ENCODE measurements around the gene MARVELD1.
"Not testable (repeated sequence)": the region's sequence is repeated elsewhere in the genome, so short reads cannot be mapped to it uniquely, and the experiment has no call there.

MARVELD1 gene

DNA sequence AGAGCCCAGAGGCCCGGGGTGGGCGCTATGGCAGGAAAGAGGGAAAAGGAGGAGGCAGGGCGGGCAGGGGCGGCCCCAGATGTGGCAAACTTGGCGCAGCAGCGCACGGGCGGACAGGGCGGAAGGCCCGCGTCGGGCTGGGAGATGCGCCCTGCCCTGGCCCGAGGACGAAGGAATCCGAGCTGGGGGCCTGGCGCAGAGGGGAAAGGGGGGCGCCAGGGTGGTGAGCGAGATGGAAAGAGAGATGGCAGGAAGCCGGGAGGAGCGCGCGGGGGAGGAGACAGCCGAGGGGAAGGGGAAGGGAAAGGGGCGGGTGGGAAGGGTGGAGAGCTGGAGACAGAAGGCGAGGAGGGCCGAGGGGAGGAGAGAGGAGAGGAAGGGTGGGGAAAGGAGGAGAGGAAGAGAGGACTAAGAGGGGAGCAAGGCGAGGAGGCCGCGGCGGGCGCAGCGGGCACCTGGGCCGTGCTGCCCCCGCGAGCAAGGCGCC lies at the start of gene MARVELD1:
Gene MARVELD1 (plus strand): TSS at position 392 of the 487 bp plus-strand sequence. CDS start 147 bp downstream, outside the sequence.
- DNase-seq (ENCODE audit: low read depth) = no peak

DNA sequence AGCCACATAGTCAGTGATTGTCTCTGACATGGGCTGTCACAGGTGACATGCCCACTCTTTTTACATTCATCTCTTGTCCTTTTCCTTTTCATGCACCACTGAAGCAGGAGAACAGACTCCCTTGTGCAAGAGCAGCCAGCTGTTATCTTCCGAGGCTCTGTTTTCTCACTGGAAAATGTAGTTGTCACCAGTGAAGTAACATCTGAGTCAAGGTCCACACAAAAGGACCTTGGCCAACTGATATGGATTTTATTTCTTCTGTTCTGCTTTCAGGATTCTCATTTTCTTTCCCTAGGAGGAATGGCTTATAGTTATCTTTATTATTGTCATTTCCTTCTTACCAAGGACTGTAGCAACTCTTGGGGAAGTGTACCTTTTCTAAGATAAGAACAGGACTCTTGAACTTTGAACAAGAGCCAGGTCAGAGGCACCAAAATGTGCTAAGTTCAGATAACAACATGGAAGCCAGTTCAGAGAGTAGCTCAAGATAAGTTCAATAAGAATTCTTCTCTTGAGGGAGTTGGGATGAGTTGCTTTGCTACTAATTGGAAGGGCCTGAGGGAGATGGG lies 49.2 kb upstream of the MARVELD1 start:
- no peak for DNase-seq (ENCODE audit: low read depth)

GRCh38 chr10:97666992-97667391 lies 46.5 kb upstream of the MARVELD1 start:
- DNase-seq (ENCODE audit: low read depth) = no peak

GRCh38 chr10:97667463-97667862 lies 46.1 kb upstream of the MARVELD1 start:
- DNase-seq (ENCODE audit: low read depth) = no peak

DNA sequence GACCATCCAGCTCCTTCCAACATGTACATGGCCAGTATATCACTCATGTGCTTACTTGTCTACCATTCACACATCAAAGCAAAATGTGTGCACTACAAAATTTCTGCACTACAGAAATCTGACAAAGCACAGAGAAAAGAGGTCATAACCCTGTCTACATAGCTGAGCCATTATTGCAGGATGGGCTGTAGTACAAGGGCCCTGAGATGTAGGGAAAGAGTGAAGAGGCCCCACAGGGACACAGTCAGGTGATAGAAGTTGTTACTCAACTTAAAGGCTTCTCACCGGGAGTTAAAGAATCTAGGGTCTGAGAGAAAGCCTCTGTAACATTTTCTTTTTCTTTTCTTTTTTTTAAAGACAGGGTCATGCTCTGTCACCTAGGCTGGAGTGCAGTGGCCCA lies 44.0 kb upstream of the MARVELD1 start:
- no peak for DNase-seq (ENCODE audit: low read depth)

DNA sequence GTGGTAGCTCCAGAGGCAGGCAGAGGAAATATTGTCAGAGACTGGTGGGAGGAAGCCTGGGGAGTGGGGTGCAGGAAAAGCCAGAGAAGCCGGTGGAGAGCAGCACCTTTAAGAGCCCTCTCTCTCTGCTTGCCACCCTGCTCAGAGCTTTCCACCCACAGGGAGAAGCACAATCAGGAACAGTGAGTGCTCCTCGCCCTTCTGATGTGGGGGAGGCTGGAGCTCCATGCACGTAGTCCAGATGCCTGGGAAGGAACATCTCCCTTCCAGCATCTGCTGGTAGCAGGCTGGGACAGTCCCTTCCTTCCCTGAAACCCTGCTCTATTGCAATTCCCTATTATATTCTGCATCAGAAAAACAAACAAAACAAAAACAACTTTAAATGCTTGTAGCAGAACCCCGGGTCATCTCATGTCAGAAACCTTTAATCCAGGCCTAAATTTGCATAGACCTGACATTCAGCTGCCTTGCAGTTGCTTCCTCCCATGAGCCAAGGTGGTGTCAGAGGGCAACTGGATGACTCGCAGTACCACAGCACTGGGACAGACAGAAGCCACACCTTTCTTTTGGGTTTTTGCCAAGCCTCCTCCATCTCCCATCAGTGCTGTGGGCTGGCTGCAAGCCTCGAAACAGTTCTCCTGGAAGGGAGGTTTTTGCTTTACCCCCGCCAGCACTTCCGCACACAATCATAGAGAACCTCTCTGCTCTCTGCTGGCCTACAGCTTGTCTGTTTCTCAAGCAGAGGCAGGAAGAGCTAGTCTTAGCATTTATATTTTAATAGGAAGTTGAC lies 39.6 kb upstream of the MARVELD1 start:
- no peak for DNase-seq (ENCODE audit: low read depth)

DNA sequence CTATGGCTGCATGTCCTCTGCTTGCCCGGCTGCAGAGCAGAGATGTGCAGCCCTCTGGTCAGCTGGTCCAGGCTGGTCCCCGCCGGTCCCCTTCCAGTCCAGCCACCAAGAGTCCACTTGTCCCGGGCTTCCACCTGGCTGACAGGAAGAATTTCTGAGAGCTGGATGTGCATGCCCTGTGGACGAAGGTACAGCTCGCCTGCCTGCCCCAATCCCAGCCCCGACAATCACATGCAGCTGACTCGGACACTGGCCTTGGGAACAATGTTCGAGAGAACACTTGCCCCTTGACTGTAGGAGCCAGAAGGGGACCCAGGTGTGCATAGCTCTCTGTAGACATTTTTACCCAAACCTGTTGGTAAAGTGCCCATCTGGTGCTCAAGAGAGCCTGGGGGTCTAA lies 38.3 kb upstream of the MARVELD1 start:
- DNase-seq (ENCODE audit: low read depth) = no peak

- DNase-seq (ENCODE audit: low read depth) = no peak
Measured at GRCh38 chr10:97676770-97677581, 36.6 kb upstream of the MARVELD1 start.

DNA sequence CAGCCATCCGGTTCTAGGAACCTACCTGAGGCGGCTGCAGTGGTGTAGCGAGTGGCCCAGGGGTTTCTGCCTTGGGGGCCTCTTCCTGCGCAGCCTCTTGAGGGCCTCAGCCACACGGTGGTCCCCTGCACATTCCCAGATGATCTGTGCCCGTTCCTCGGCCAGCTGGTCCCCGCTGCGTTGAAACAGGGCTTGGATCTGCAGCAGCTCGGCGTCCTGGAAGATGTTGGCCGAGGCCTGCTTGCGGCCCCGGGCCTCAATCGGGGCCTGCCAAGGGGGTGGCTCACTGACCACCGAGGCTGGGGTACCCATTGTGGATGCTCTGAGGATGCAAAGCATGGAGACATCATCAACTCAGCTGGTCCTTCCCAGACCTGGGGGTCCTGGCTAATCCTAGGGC lies 33.9 kb upstream of the MARVELD1 start:
- DNase-seq (ENCODE audit: low read depth) = no peak

DNA sequence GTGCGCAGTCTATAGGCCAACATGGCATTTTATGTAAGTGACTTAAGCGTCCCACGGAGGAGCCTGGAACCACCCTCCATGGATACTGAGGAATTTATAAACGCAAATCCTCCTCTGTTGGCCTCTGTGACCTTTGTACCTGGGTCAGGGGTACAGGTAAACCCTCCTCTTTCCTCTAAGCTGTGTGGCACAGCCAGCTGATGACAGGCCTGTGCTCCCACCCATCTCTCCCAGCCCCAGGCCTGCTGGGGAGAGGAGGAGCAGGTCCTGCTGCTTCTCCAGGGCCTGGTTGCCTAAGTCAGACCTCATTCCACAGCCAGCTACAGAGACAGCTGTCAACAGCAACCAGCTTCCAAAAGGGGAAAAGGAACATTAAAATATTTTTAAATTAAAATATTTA lies 31.5 kb upstream of the MARVELD1 start:
- DNase-seq (ENCODE audit: low read depth) = no peak

DNA sequence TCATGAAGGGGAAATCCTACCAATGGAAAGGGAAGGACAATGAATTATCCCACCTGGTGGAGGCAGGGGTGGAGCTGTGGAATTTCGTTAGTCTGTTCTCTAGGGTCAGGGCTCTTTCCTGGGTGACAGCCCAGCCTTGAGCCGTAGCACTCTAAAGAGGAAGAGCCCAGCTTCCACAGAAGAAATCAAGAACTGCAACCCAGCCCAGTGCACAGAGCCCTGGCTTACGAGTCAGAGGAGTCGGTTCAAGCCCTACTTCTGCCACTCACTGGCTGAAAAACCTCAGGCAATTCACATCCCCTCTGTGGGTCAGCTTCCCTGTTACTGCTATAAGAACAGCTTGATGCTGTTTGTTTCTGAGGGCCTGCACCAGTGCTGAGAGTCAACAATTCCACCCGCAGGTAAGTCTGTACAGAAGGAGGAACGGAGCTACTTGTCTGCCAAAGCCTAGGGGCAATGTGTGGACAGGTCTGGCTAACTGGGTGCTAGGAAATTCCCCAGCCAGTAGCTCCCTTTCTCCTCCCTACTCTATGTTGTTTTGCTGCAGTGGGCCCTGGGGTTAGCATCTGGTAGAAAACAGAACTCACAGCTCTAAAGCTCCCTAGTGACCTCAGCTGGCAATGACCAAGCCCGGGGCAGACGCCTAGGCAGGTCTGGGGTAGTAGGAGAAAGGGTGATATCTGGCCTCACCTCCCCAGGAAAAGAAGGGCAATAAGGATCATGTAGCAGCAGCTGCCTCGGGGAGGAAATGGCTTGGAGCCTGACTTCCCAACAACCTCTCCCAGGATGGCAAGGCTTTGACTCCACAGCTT lies 29.8 kb upstream of the MARVELD1 start:
- no peak for DNase-seq (ENCODE audit: low read depth)

- not testable (repeated sequence) for DNase-seq (ENCODE audit: low read depth)
Measured at GRCh38 chr10:97684368-97684713, 29.2 kb upstream of the MARVELD1 start.

- DNase-seq (ENCODE audit: low read depth) = no peak
Measured at GRCh38 chr10:97684866-97685394, 28.6 kb upstream of the MARVELD1 start.

DNA sequence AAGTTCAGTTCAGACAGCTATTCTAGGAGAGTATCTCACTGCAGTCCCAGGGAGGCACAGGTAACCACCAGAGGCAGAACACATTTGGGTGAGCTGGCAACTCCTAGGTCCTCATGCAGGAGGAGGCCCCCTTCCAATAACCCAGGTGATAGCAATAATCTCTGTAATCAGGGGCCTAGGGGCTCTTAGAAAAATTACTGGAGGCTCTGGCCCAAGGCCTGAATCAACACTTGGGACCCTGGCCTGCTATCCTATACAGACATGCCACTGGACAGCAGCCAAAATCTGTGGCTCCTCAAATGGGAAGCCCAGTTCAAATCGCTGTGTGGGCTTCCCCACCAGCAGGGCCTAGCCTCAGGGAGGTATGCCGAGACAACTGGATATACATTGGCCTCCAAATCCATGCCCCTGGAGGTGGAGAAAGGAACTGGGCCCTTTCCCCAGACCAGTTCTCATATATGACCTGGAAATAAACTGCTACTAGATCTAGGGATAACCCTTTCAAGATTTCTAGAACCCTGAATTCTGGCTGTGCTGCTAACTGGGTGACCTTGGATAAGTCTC lies 28.1 kb upstream of the MARVELD1 start:
- DNase-seq (ENCODE audit: low read depth) = no peak

- DNase-seq (ENCODE audit: low read depth) = no peak
Measured at GRCh38 chr10:97686301-97686961, 27.1 kb upstream of the MARVELD1 start.

DNA sequence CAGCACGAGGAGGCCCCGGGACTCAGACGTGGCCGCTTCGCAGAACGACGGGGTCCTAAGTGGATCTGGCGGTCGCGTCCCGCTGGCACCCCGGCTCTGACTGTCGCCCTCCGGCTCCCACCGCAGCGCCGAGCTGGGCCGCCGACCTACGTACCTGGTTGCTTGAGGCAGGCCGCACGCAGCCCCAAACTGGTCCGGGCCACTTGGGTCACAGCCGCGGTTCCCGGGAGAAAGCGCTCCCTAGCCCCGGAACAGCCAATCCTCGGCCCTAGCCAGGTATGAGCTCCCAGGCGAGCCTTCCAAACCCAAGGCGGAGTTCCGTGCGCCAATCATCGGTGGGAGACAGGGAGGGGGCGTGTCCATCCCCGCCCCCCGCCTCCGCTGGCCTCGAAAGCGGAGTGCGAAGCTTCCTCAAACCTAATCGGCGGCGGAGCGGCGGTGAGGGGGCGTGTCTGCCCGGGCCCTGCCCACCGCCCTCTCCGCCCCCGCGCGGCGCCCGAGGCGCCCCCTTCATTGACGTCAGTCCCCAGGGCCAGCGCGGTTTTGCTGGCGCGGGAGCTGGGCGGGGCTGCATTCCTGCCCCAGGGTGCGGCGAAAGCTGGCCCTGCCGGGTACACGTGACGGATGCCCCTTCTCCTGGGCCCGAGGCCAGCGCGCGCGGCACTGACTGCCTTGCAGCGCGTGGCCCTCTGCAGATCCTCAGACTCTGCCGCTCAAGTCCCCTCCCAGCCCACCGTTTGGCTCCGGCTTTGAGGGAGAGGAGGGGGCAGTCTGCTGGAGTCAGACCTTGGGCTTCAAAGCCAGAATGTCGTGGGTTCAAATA lies 26.4 kb upstream of the MARVELD1 start, which contains the start of gene AVPI1:
Gene AVPI1 (minus strand): TSS at position 280 of the 823 bp plus-strand sequence. CDS start 7,336 bp downstream, outside the sequence.
- DNase-seq (ENCODE audit: low read depth) = peak; percentile 86

GRCh38 chr10:97687785-97688781 lies 25.4 kb upstream of the MARVELD1 start:
- no peak for DNase-seq (ENCODE audit: low read depth)

GRCh38 chr10:97689559-97690020 lies 23.9 kb upstream of the MARVELD1 start:
- DNase-seq (ENCODE audit: low read depth) = no peak
